Measurements from ENCODE around the gene SDK1. TPM values are rescaled to one million over a fixed set of nuclear protein-coding genes. Genes with fewer than 3 reads are reported as not detected.

The SDK1 gene
- total and polyA plus RNA-seq, 2 experiments from 2014 or later: 4.1 to 16.5 TPM

- H3K4me1 ChIP-seq (ENCODE audit: low read depth): no peaks in the 10 kb centered on the region
- no peak overlapping the region for H3K27ac ChIP-seq
- H3K27me3 ChIP-seq: no peaks in the 10 kb centered on the region
- no peak overlapping the region for H3K4me3 ChIP-seq
- TF ChIP-seq CTCF (IDR thresholded peaks at IDR 0.05; ENCODE audit: low read depth, low read length): no peak
- H3K9me3 ChIP-seq (ENCODE audit: low read depth): no peaks in the 10 kb centered on the region
- no peak for DNase-seq (ENCODE audit: low read depth in 1 of 2, low spot score in 1 of 2)
- no peaks in the 10 kb centered on the region for H3K36me3 ChIP-seq
Measured at GRCh38 chr7:3488829-3489228, 187.8 kb downstream of the SDK1 start.

GRCh38 chr7:3493499-3493898, 192.4 kb downstream of the SDK1 start:
- Histone ChIP-seq H3K27me3 (no peaks in the 10 kb centered on the region), H3K9me3 (ENCODE audit: low read depth) (no peaks in the 10 kb centered on the region), H3K4me3 (no peak overlapping the region), H3K27ac (peak overlapping the region; percentile 15), H3K4me1 (ENCODE audit: low read depth) (peaks cover 22% of the 10 kb centered on the region), H3K36me3 (no peaks in the 10 kb centered on the region)
- DNase-seq (ENCODE audit: low read depth in 1 of 2, low spot score in 1 of 2): peak in 1 of 2 donors; percentile 57
- no peak for TF ChIP-seq CTCF (IDR thresholded peaks at IDR 0.05; ENCODE audit: low read depth, low read length)

GRCh38 chr7:3494947-3495346, 193.9 kb downstream of the SDK1 start:
- H3K36me3 ChIP-seq: no peaks in the 10 kb centered on the region

GRCh38 chr7:3495530-3495929, 194.5 kb downstream of the SDK1 start:
- no peaks in the 10 kb centered on the region for H3K27me3 ChIP-seq
- no peak overlapping the region for H3K27ac ChIP-seq
- no peak overlapping the region for H3K4me3 ChIP-seq
- peak in 1 of 2 donors; percentile 32 for DNase-seq (ENCODE audit: low read depth in 1 of 2, low spot score in 1 of 2)
- peaks cover 22% of the 10 kb centered on the region for H3K4me1 ChIP-seq (ENCODE audit: low read depth)
- no peaks in the 10 kb centered on the region for H3K36me3 ChIP-seq
- no peaks in the 10 kb centered on the region for H3K9me3 ChIP-seq (ENCODE audit: low read depth)
- TF ChIP-seq CTCF (IDR thresholded peaks at IDR 0.05; ENCODE audit: low read depth, low read length): no peak

More at GRCh38 chr7:3494947-3495346, 193.9 kb downstream of the SDK1 start:
- H3K4me3 ChIP-seq: no peak overlapping the region
- H3K4me1 ChIP-seq (ENCODE audit: low read depth): peaks cover 22% of the 10 kb centered on the region
- no peak for DNase-seq (ENCODE audit: low read depth in 1 of 2, low spot score in 1 of 2)
- H3K27ac ChIP-seq: no peak overlapping the region
- TF ChIP-seq CTCF (IDR thresholded peaks at IDR 0.05; ENCODE audit: low read depth, low read length): no peak
- H3K9me3 ChIP-seq (ENCODE audit: low read depth): no peaks in the 10 kb centered on the region
- no peaks in the 10 kb centered on the region for H3K27me3 ChIP-seq

- Histone ChIP-seq H3K27ac (no peak overlapping the region), H3K4me3 (no peak overlapping the region)
- no peak for TF ChIP-seq CTCF (IDR thresholded peaks at IDR 0.05; ENCODE audit: low read depth, low read length)
Measured at GRCh38 chr7:3495954-3496353, 194.9 kb downstream of the SDK1 start.

DNA sequence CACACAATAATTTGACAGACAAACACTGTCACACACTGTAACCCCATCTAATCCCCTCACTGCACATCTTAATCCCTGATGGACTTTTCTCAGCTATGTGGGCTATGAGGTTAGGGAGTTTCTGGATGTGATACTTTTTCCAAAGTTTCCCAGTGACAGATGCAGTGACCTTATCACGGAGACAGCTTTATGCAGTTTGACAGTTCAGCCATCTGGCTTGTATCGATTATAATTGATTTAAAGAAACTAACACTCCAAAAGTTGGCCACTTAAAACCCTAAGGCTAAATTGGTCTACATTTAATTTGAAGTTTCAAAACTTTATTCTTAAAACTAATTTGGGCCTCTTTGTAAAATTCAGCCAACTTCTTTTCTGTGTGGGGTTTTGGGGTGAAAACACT, 196.7 kb downstream of the SDK1 start:
- Histone ChIP-seq H3K4me3 (no peak overlapping the region), H3K36me3 (no peaks in the 10 kb centered on the region), H3K27ac (no peak overlapping the region), H3K4me1 (ENCODE audit: low read depth) (peaks cover 22% of the 10 kb centered on the region), H3K9me3 (ENCODE audit: low read depth) (no peaks in the 10 kb centered on the region), H3K27me3 (no peaks in the 10 kb centered on the region)
- no peak for DNase-seq (ENCODE audit: low read depth in 1 of 2, low spot score in 1 of 2)
- TF ChIP-seq CTCF (IDR thresholded peaks at IDR 0.05; ENCODE audit: low read depth, low read length): no peak

More at GRCh38 chr7:3495954-3496353, 194.9 kb downstream of the SDK1 start:
- no peaks in the 10 kb centered on the region for H3K36me3 ChIP-seq
- DNase-seq (ENCODE audit: low read depth in 1 of 2, low spot score in 1 of 2): peak; percentile 10 to 19
- no peaks in the 10 kb centered on the region for H3K9me3 ChIP-seq (ENCODE audit: low read depth)
- H3K4me1 ChIP-seq (ENCODE audit: low read depth): peaks cover 22% of the 10 kb centered on the region
- H3K27me3 ChIP-seq: no peaks in the 10 kb centered on the region
